K562 (cell line): ENCODE results near the gene SMIM22. TPM values are rescaled to one million over a fixed set of nuclear protein-coding genes. Genes with fewer than 3 reads are reported as not detected.
A peak's percentile ranks its signal among the peaks of the same experiment; 100 is the strongest.

Experiments used
- ATAC-seq: fragments of 200-7000 bp; cut with Tn5 transposase; 3 replicates; pipeline ENCODE4 v1.9.1; 2020; ENCODE audit warnings: moderate library complexity
- BruUV-seq: library from RNA; stranded (reverse); fragments of 400-500 nt; replicated peaks from 2 replicates; lab custom pipeline; 2021; lab: Mats Ljungman, UMichigan
- CTCF ChIA-PET: fragments of 300-600 bp; formaldehyde crosslinking; extraction: SDS; loops from one replicate; lab custom pipeline; 2021; ENCODE audit warnings: low intra/inter-chr PET ratio; lab: Yijun Ruan, JAX
- POLR2A ChIA-PET: fragments of 300-600, 350-650 bp; sonication (Branson Sonifier 250); formaldehyde crosslinking; extraction: SDS; loops from one replicate; lab custom pipeline; 2021; ENCODE audit warnings: antibody characterized with exemption, inconsistent platforms; lab: Yijun Ruan, JAX
- DNase-seq, 4 experiments: peaks; one replicate each; pipeline versions ENCODE4 v3.0.0 to v3.0.0-alpha.2; 2011 to 2018; ENCODE audit warnings: low spot score in 3 of 4, mixed read lengths in 3 of 4; ENCODE audit errors: extremely low read depth in 1 of 4
- FAIRE-seq: peaks from 2 replicates; lab custom pipeline; 2011; peaks lifted over from hg19 to GRCh38; lab: Jason Lieb, UNC
- H2AFZ ChIP-seq: 2 replicates; pipeline ENCODE4 v1.6.0; 2011; ENCODE audit warnings: low read depth, low read length, control low read depth, inconsistent platforms
- H3K27ac ChIP-seq: fragments of 200-600 bp; 3 replicates; pipeline ENCODE4 v1.8.0; 2011; ENCODE audit warnings: low read depth, mild to moderate bottlenecking, control low read depth, inconsistent platforms, low read length, moderate library complexity, mixed read lengths; ENCODE audit errors: extremely low read depth
- H3K27me3 ChIP-seq, 2 experiments: fragments of 300-600 bp in 1 of 2; 2 replicates in 1 of 2; 3 replicates in 1 of 2; pipeline versions ENCODE4 v1.6.0 to v1.8.0; 2011; ENCODE audit warnings: inconsistent platforms in 2 of 2, low read length in 2 of 2, mild to moderate bottlenecking in 1 of 2, mixed read lengths in 1 of 2, moderate library complexity in 1 of 2; ENCODE audit not compliant: control insufficient read depth in 2 of 2, insufficient read depth in 2 of 2
- H3K36me3 ChIP-seq: fragments of 300-600 bp; 3 replicates; pipeline ENCODE4 v1.8.0; 2011; ENCODE audit warnings: mild to moderate bottlenecking, low read length, inconsistent platforms; ENCODE audit not compliant: control insufficient read depth, insufficient read depth
- H3K4me1 ChIP-seq, 2 experiments: fragments of 200-600 bp in 1 of 2; replicated peaks in 1 of 2; 2 replicates in 1 of 2; 3 replicates in 1 of 2; pipeline versions ENCODE4 v1.5.1 to v1.8.0; 2011; ENCODE audit warnings: inconsistent platforms in 2 of 2, low read length in 2 of 2, mild to moderate bottlenecking in 1 of 2, mixed read lengths in 1 of 2, moderate library complexity in 1 of 2; ENCODE audit not compliant: control insufficient read depth in 2 of 2, insufficient read depth in 2 of 2
- H3K4me2 ChIP-seq: 2 replicates; pipeline ENCODE4 v1.6.1; 2011; ENCODE audit warnings: low read length, control low read depth, inconsistent platforms, mixed read lengths; ENCODE audit not compliant: insufficient read depth
- H3K4me3 ChIP-seq: fragments of 200-600 bp; sonication (generic), shearing (Covaris generic); 2 replicates; pipeline ENCODE4 v1.5.1; 2016; ENCODE audit warnings: control low read depth, inconsistent platforms
- H3K79me2 ChIP-seq: fragments of 200-600 bp; 3 replicates; pipeline ENCODE4 v1.8.0; 2011; ENCODE audit warnings: low read length, inconsistent platforms; ENCODE audit not compliant: control insufficient read depth, insufficient read depth
- H3K9ac ChIP-seq, 2 experiments: 2 replicates each; pipeline versions ENCODE4 v1.6.0 to v1.6.1; 2011; ENCODE audit warnings: low read depth in 2 of 2, low read length in 2 of 2, control low read depth in 1 of 2, inconsistent platforms in 1 of 2, mild to moderate bottlenecking in 1 of 2, mixed read lengths in 1 of 2; ENCODE audit not compliant: insufficient read depth in 1 of 2
- H3K9me1 ChIP-seq: one replicate; pipeline ENCODE4 v1.6.0; 2011; ENCODE audit warnings: inconsistent platforms, mild to moderate bottlenecking, low read length, moderate library complexity; ENCODE audit not compliant: control insufficient read depth, insufficient read depth
- H3K9me3 ChIP-seq: replicated peaks from 2 replicates; pipeline ENCODE4 v1.5.1; 2011; ENCODE audit warnings: low read depth, low read length, inconsistent platforms; ENCODE audit not compliant: control insufficient read depth, insufficient read depth
- H4K20me1 ChIP-seq: replicated peaks from 2 replicates; pipeline ENCODE4 v1.6.1; 2011; ENCODE audit warnings: low read length, inconsistent platforms, mixed read lengths; ENCODE audit not compliant: control insufficient read depth, insufficient read depth
- ZC3H4 ChIP-seq: sonication (generic); formaldehyde crosslinking; IDR thresholded peaks from 2 replicates; pipeline ENCODE4 v1.9.0; 2021; ENCODE audit warnings: missing genetic modification reagents, borderline replicate concordance
- ZFP36 ChIP-seq: fragments of 150-350 bp; IDR thresholded peaks from 2 replicates; pipeline ENCODE4 v1.6.1; 2018; ENCODE audit warnings: low read length, low read depth; ENCODE audit not compliant: partially characterized antibody
- WGBS: fragments of 100-300 bp; shearing (Covaris generic); methylation state at CpG from one replicate; pipeline ENCODE4 v1.1.6; 2016; ENCODE audit warnings: low coverage, mixed read lengths; ENCODE audit not compliant: insufficient coverage; ENCODE audit errors: missing lambda C conversion rate; 5-methylcytosine and 5-hydroxymethylcytosine counted together
- in situ Hi-C: fragments of 300-500 bp; cut with MboI; formaldehyde crosslinking; loops from 4 replicates; pipeline ENCODE4 v1.15.0; 2018; ENCODE audit warnings: inconsistent platforms, mixed read lengths
- intact Hi-C: fragments of 100-400 bp; cut with micrococcal nuclease; formaldehyde crosslinking; loops from 2 replicates; pipeline ENCODE4 v1.14.2; 2022
- polyA plus RNA-seq, 8 experiments: library from polyadenylated mRNA; depleted of rRNA in 4 of 8; stranded (reverse) in 5 of 8; unstranded in 3 of 8; fragments of >200 nt; fragmentation: Nextera tagmentation in 2 of 8; fragmentation: Illumina TruSeq in 1 of 8; extraction: Ambion mirVana in 2 of 8; extraction: Trizol in 1 of 8; gene quantifications; 2 replicates each; pipeline versions ENCODE4 v1.2.1 to v1.2.3, GENCODE V29; 2011 to 2014; ENCODE audit warnings: inconsistent platforms in 1 of 8, missing spikeins in 1 of 8
- total RNA-seq, 7 experiments: library from RNA; depleted of rRNA in 6 of 7; stranded (reverse); fragments of >200 nt in 6 of 7; fragmentation: Illumina TruSeq in 2 of 7; extraction: Trizol in 2 of 7; gene quantifications; 2 replicates each; pipeline versions ENCODE4 v1.2.1 to v1.2.3, GENCODE V29; 2011 to 2021; ENCODE audit warnings: low replicate concordance in 1 of 7
- TF ChIP-seq, protein P1 (sequence below): fragments of 250-450 bp; sonication (Bioruptor Pico); IDR thresholded peaks from 2 replicates; pipeline ENCODE4 v1.8.0; 2021; ENCODE audit warnings: moderate library complexity, mild to moderate bottlenecking, inconsistent platforms
- TF ChIP-seq, protein P2 (sequence below): sonication (generic); formaldehyde crosslinking; IDR thresholded peaks from 2 replicates; pipeline ENCODE4 v1.8.0; 2022; ENCODE audit warnings: mild to moderate bottlenecking, missing genetic modification reagents

The SMIM22 gene
- total and polyA plus RNA-seq, 9 of the 15 experiments (the other 6 are each of a cell fraction or from before 2014, with no cell fraction given): not detected

DNA sequence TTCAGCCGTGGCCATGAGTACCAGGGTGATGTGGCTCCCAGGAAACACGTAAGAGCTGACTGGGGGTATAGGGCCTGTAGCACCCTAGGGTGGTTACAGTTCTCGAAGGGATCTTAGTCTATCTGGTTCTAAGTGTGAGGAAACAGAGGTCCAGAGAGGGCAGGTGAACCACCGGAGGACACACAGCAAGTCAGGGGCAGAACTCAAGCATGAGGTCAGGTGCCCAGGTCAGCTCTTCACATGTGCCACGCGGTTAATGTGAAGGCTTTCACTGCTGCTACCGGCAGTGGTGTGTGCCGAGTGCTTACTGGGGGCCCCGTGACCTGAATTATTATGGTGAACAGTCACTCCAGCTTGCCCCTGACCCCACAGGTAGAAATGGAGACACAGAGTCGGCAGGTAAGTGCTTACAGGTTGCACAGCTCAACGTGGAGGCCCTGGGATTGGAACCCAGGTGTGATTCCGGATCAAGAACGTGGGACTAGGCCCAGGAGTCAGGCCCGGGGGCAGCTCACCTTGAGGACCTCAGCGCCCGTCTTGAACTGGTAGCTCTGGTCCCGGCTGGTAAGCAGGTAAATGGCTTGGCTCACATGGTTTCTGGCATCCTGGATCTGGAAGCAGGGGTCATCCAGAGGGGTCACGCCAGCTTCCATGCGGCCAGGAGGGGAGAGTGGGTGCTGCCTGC, 4.1 kb downstream of the SMIM22 start:
- ATAC-seq: no peak
- WGBS: 86% methylated on average over 17 of the region's 19 CpGs
- Histone ChIP-seq H3K9ac (no peak overlapping the region), H3K27ac (no peak overlapping the region), H3K9me1 (no peaks in the 10 kb centered on the region), H3K9me3 (no peaks in the 10 kb centered on the region), H2AFZ (no peak overlapping the region), H3K4me2 (no peak overlapping the region), H3K4me3 (no peak overlapping the region), H3K4me1 (peaks cover 24 to 68% of the 10 kb centered on the region in 2 experiments), H4K20me1 (no peaks in the 10 kb centered on the region), H3K27me3 (no peaks in the 10 kb centered on the region), H3K36me3 (peaks cover 21% of the 10 kb centered on the region; the same call in 2 of the 3 replicates), H3K79me2 (peaks cover 6% of the 10 kb centered on the region; the same call in 2 of the 3 replicates)
- CTCF ChIA-PET: no interaction called here
- in situ Hi-C loops (no loop called here), intact Hi-C loops (no loop called here)
- no peak for TF ChIP-seq ZC3H4 (CRISPR knock-in tag)
- TF ChIP-seq, protein P1, sequence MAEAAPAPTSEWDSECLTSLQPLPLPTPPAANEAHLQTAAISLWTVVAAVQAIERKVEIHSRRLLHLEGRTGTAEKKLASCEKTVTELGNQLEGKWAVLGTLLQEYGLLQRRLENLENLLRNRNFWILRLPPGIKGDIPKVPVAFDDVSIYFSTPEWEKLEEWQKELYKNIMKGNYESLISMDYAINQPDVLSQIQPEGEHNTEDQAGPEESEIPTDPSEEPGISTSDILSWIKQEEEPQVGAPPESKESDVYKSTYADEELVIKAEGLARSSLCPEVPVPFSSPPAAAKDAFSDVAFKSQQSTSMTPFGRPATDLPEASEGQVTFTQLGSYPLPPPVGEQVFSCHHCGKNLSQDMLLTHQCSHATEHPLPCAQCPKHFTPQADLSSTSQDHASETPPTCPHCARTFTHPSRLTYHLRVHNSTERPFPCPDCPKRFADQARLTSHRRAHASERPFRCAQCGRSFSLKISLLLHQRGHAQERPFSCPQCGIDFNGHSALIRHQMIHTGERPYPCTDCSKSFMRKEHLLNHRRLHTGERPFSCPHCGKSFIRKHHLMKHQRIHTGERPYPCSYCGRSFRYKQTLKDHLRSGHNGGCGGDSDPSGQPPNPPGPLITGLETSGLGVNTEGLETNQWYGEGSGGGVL (CRISPR knock-in tag): no peak
- TF ChIP-seq ZFP36: peak; percentile 59
- TF ChIP-seq, protein P2, sequence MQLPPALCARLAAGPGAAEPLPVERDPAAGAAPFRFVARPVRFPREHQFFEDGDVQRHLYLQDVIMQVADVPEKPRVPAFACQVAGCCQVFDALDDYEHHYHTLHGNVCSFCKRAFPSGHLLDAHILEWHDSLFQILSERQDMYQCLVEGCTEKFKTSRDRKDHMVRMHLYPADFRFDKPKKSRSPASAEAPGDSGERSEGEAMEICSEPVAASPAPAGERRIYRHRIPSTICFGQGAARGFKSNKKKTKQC (CRISPR knock-in tag): no peak
- DNase-seq: no peak
- POLR2A ChIA-PET: interaction anchor here (0.8 kb wide), 1 partner anchor 31 kb away, joined by 3 read pairs; no protein-coding TSS in a partner anchor
- no TSS peak for BruUV-seq
- FAIRE-seq: no peak
